Loucy (cell line): Measurements from ENCODE around the gene CALML3.

ENCODE experiments used
- H2AFZ ChIP-seq: fragments of 200-600 bp; sonication (generic); 2 replicates; pipeline ENCODE4 v1.6.0; 2016; ENCODE audit warnings: antibody characterized with exemption, mild to moderate bottlenecking, low read length, moderate library complexity
- H3F3A ChIP-seq: fragments of 200-600 bp; 2 replicates; pipeline ENCODE4 v1.6.0; 2016; ENCODE audit warnings: antibody characterized with exemption, low read depth, mild to moderate bottlenecking
- H3K27me3 ChIP-seq: fragments of 200-600 bp; sonication (generic); 2 replicates; pipeline ENCODE4 v1.6.1; 2014; ENCODE audit warnings: low read length, mild to moderate bottlenecking; ENCODE audit not compliant: insufficient read depth, poor library complexity, severe bottlenecking
- H3K36me3 ChIP-seq: fragments of 200-600 bp; sonication (generic); 2 replicates; pipeline ENCODE4 v1.6.1; 2016; ENCODE audit warnings: low read length; ENCODE audit not compliant: insufficient read depth
- H3K4me1 ChIP-seq: fragments of 200-600 bp; sonication (generic); 2 replicates; pipeline ENCODE4 v1.5.1; 2014; ENCODE audit warnings: low read length, mild to moderate bottlenecking; ENCODE audit not compliant: insufficient read depth, poor library complexity, severe bottlenecking
- H3K4me2 ChIP-seq: fragments of 200-600 bp; sonication (generic); 2 replicates; pipeline ENCODE4 v1.6.0; 2014; ENCODE audit warnings: antibody characterized with exemption, low read length, low read depth, mild to moderate bottlenecking; ENCODE audit not compliant: poor library complexity, severe bottlenecking
- H3K4me3 ChIP-seq: fragments of 200-600 bp; sonication (generic); 2 replicates; pipeline ENCODE4 v1.5.1; 2014; ENCODE audit warnings: low read length, mild to moderate bottlenecking, mixed read lengths; ENCODE audit not compliant: poor library complexity, severe bottlenecking
- H3K79me2 ChIP-seq: fragments of 200-600 bp; sonication (generic); 2 replicates; pipeline ENCODE4 v1.6.1; 2014; ENCODE audit warnings: low read length; ENCODE audit not compliant: insufficient read depth
- H3K9ac ChIP-seq: fragments of 200-600 bp; sonication (generic); 2 replicates; pipeline ENCODE4 v1.6.0; 2014; ENCODE audit warnings: mild to moderate bottlenecking, low read depth, low read length, moderate library complexity; ENCODE audit not compliant: poor library complexity, severe bottlenecking
- H3K9me2 ChIP-seq: fragments of 200-600 bp; sonication (generic); replicated peaks from 2 replicates; pipeline ENCODE4 v1.6.1; 2016; ENCODE audit warnings: low read depth, low read length, mixed read lengths
- H3K9me3 ChIP-seq: fragments of 200-600 bp; sonication (generic); 2 replicates; pipeline ENCODE4 v1.6.1; 2014; ENCODE audit warnings: mild to moderate bottlenecking, antibody characterized with exemption, low read length, low read depth; ENCODE audit not compliant: insufficient read depth
- H4K20me1 ChIP-seq: fragments of 200-600 bp; sonication (generic); 2 replicates; pipeline ENCODE4 v1.6.0; 2014; ENCODE audit warnings: antibody characterized with exemption, low read length, mild to moderate bottlenecking; ENCODE audit not compliant: insufficient read depth, poor library complexity, severe bottlenecking
- EZH2phosphoT487 ChIP-seq: fragments of 200-600 bp; IDR thresholded peaks from 2 replicates; pipeline ENCODE4 v1.6.1; 2018; ENCODE audit warnings: antibody characterized with exemption, mild to moderate bottlenecking, moderate library complexity, borderline replicate concordance
- TF ChIP-seq, protein P1 (sequence below): fragments of 200-600 bp; sonication (generic); conservative IDR thresholded peaks from 2 replicates; pipeline ENCODE4 v1.5.1; 2014; ENCODE audit warnings: mild to moderate bottlenecking, antibody characterized with exemption, low read length

The CALML3 gene

DNA sequence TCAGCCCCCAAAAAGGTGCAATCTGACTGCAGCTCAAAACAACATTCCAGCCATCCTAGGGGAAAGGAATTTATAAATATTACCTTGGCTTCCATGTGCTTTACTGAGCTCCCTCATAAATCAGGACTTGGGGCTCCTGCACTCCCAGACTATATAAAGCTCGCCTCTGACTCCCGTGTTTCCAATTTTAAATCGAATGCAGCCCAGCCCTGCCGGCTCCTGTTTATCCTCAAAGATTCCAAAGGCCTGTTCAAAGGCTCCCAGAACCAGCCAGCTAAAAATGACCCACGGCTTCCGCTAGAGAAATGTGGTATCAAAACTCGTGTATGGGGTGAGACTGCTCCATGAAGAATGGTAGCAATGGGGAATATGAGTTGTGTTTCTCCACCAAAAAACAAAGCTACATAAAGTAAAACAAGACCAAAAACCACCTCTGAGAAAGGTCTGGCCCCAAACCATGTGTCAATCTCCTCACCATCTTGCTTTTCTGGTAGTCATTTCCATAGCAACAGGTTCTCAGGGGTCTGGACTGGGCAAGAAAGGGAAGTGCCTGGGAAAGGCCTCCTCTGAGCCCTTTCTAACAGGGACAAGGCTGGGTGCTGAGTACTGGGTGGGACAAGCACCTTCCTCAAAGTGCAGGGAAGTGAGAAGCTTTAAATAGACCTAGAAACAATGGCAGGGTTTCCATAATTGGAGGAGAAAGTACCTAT lies 5.1 kb downstream of the CALML3 start:
- H3K9me2 ChIP-seq: no peaks in the 10 kb centered on the region
- H3K4me2 ChIP-seq: no peak overlapping the region
- H3F3A ChIP-seq: no peaks in the 10 kb centered on the region
- TF ChIP-seq, protein P1, sequence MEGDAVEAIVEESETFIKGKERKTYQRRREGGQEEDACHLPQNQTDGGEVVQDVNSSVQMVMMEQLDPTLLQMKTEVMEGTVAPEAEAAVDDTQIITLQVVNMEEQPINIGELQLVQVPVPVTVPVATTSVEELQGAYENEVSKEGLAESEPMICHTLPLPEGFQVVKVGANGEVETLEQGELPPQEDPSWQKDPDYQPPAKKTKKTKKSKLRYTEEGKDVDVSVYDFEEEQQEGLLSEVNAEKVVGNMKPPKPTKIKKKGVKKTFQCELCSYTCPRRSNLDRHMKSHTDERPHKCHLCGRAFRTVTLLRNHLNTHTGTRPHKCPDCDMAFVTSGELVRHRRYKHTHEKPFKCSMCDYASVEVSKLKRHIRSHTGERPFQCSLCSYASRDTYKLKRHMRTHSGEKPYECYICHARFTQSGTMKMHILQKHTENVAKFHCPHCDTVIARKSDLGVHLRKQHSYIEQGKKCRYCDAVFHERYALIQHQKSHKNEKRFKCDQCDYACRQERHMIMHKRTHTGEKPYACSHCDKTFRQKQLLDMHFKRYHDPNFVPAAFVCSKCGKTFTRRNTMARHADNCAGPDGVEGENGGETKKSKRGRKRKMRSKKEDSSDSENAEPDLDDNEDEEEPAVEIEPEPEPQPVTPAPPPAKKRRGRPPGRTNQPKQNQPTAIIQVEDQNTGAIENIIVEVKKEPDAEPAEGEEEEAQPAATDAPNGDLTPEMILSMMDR: no peak
- H3K9me3 ChIP-seq: no peaks in the 10 kb centered on the region
- H3K4me3 ChIP-seq: no peak overlapping the region
- H3K9ac ChIP-seq: no peak overlapping the region
- H3K4me1 ChIP-seq: no peaks in the 10 kb centered on the region
- no peaks in the 10 kb centered on the region for H3K79me2 ChIP-seq
- H4K20me1 ChIP-seq: no peaks in the 10 kb centered on the region
- H3K36me3 ChIP-seq: no peaks in the 10 kb centered on the region
- H3K27me3 ChIP-seq: no peaks in the 10 kb centered on the region
- H2AFZ ChIP-seq: no peak overlapping the region

DNA sequence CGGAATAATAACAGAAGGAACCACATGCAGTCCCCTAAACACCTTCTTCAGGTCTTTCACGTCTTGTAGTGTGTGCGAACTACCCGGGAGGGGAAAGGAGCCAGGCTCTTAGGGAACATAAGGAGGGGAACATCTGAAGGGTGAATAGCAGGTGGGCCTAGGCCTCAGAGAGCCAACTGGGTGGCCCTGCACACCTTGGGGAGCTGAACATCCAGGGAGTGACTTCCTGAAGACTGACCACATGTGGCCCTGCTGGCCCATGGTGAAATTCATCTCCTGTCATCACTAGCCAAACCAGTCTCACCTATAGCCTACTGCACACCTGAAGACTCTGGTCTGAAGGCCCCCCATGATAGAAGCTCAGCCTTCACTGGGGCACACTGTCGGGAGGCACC lies 5.6 kb downstream of the CALML3 start:
- TF ChIP-seq, protein P1: no peak
- TF ChIP-seq EZH2phosphoT487: no peak

DNA sequence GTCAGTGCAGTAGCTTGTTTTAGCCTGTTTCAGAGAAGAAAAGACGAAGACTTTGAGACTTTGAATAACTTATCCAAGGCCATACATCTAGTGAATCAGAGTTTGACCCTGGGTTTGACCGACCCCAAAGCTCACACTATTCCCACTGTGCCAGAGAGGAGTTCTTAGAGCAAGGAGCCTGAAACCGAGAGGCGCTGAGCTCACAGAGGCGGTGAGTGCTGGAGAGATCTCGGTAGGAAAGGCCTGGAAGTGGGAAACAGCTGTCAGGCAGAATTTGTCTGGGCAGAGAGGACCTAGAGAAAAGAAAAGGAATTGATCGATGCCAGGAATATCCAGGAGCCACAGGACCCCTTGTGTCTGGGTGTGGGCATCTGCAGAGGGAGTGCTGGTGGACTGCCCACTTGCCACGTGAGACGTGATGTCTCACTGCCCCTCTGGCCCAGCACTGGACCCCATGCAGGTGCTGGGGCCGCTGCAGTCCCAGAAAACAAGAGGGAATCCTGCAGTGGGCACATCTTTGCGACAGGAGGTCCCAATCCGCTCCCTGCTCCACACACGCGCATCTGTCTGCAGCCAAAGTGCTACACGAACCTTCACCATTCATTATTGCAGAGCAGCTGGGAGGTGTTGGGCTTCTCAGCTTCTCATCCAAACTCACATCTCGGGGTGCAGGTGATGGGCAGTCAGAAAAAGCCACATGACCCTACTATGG lies 6.2 kb downstream of the CALML3 start:
- H2AFZ ChIP-seq: no peak overlapping the region
- H3K36me3 ChIP-seq: no peaks in the 10 kb centered on the region
- H3K4me1 ChIP-seq: no peaks in the 10 kb centered on the region
- H3K9ac ChIP-seq: no peak overlapping the region
- no peaks in the 10 kb centered on the region for H3F3A ChIP-seq
- no peaks in the 10 kb centered on the region for H3K79me2 ChIP-seq
- no peaks in the 10 kb centered on the region for H3K9me3 ChIP-seq
- H3K27me3 ChIP-seq: no peaks in the 10 kb centered on the region
- H4K20me1 ChIP-seq: no peaks in the 10 kb centered on the region
- no peak for TF ChIP-seq EZH2phosphoT487
- TF ChIP-seq, protein P1: no peak
- no peak overlapping the region for H3K4me3 ChIP-seq
- no peaks in the 10 kb centered on the region for H3K9me2 ChIP-seq
- no peak overlapping the region for H3K4me2 ChIP-seq

More for the DNA sequence above, 5.6 kb downstream of the CALML3 start:
- H3K4me2 ChIP-seq: no peak overlapping the region
- no peak overlapping the region for H2AFZ ChIP-seq
- H3K9me3 ChIP-seq: no peaks in the 10 kb centered on the region
- H3K4me3 ChIP-seq: no peak overlapping the region
- H3F3A ChIP-seq: no peaks in the 10 kb centered on the region
- H3K36me3 ChIP-seq: no peaks in the 10 kb centered on the region
- no peaks in the 10 kb centered on the region for H3K9me2 ChIP-seq
- no peaks in the 10 kb centered on the region for H3K79me2 ChIP-seq
- no peaks in the 10 kb centered on the region for H4K20me1 ChIP-seq
- H3K9ac ChIP-seq: no peak overlapping the region
- H3K4me1 ChIP-seq: no peaks in the 10 kb centered on the region
- no peaks in the 10 kb centered on the region for H3K27me3 ChIP-seq
